NT2/D1 (cell line): Measurements from ENCODE around the gene NXPH4.

Experiments used
- SUZ12 ChIP-seq: IDR thresholded peaks from 2 replicates; pipeline ENCODE4 v1.6.1; 2011; ENCODE audit not compliant: insufficient read length, insufficient read depth; ENCODE audit errors: extremely low read depth
- YY1 ChIP-seq: IDR thresholded peaks from 2 replicates; pipeline ENCODE4 v1.6.1; 2011; ENCODE audit not compliant: insufficient read length, insufficient read depth
- ZNF274 ChIP-seq: IDR thresholded peaks from 2 replicates; pipeline ENCODE4 v1.6.1; 2011; ENCODE audit warnings: mild to moderate bottlenecking, low read depth, low read length

DNA sequence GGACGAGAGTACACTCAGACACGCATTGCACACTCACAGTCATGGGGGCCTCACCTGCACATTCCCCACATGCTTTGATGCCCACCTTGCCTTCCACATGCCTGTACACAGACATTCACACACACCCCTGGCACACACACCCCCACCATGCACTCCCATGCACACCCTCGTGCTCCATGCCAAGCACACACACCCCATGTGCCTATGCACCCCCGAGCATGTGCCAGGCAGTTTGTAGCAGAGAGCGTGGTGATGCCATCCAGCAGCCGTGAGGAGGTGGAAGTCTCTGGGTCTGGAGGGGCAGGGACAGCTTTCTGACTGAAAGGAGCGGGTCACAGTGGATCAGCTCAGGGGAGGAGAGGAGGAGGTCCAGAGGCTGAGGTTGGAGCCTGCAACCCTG lies 10.7 kb upstream of the NXPH4 start:
- TF ChIP-seq ZNF274 (no peak), YY1 (no peak), SUZ12 (no peak)
